GM18507 (cell line): ENCODE data around the gene ZNF280D.
A peak's percentile ranks its signal among the peaks of the same experiment; 100 is the strongest.

Experiments used
- DNase-seq: peaks from one replicate; pipeline ENCODE4 v3.0.0; 2011; ENCODE audit warnings: low read depth; ENCODE audit not compliant: insufficient read length; ENCODE audit errors: extremely low spot score
- FAIRE-seq: peaks from 2 replicates; lab custom pipeline; 2011; peaks lifted over from hg19 to GRCh38; lab: Jason Lieb, UNC

Gene ZNF280D

GRCh38 chr15:56757875-56758274 lies 24.6 kb upstream of the ZNF280D start:
- FAIRE-seq: no peak
- no peak for DNase-seq

DNA sequence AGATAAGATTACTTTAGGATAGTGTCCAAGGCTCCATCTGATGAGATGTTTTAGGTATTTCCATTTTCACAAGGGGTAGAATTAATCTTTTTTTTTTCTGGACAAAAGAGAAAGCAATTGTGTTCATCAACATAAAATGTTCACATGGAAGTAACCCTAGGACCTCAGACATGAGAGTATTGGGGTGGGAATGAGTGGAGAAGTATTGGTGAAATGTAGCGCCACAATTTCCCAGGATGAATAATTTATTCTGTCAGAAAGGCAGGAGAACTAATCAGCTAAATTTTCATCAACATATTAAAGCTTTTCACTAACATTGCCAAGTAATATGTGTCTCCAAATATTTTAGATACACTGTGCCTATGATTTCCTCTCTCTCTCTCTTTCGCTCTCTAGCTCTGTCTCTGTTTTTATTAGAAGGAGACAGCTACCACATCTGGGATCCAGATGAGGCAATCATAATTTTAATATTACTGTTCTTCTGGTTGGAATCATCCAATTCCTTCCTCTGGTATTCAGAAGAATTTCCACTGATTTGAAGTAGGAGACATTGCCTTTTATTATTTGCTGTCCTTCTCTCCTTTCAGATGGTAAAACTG lies 21.6 kb upstream of the ZNF280D start:
- DNase-seq (no peak), FAIRE-seq (no peak)

DNA sequence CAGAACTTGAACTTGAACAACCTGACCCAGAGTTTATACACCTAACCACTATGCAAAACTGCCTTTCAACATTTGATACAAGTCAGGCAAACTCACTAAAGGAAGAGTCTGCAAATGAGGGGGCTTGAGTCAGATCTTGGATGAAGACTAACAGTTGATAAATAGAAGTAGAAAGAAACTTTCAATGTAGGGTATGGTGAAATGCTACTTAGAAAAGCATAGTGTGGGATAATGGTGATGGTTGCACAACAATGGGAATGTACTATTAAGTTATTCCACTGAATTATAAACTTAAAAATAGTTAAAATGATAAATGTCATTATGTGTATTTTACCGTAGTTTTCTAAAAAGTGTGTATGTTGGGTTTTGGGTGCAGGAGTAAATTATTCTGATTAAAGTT lies 19.7 kb upstream of the ZNF280D start:
- DNase-seq (no peak), FAIRE-seq (no peak)

- FAIRE-seq (no peak), DNase-seq (no peak)
These were observed 16.7 kb upstream of the ZNF280D start for GRCh38 chr15:56749982-56750381.

GRCh38 chr15:56744701-56745683 lies 11.7 kb upstream of the ZNF280D start:
- no peak for DNase-seq
- FAIRE-seq: no peak

- DNase-seq (no peak), FAIRE-seq (no peak)
These were observed 8.2 kb upstream of the ZNF280D start for GRCh38 chr15:56741541-56741940.

DNA sequence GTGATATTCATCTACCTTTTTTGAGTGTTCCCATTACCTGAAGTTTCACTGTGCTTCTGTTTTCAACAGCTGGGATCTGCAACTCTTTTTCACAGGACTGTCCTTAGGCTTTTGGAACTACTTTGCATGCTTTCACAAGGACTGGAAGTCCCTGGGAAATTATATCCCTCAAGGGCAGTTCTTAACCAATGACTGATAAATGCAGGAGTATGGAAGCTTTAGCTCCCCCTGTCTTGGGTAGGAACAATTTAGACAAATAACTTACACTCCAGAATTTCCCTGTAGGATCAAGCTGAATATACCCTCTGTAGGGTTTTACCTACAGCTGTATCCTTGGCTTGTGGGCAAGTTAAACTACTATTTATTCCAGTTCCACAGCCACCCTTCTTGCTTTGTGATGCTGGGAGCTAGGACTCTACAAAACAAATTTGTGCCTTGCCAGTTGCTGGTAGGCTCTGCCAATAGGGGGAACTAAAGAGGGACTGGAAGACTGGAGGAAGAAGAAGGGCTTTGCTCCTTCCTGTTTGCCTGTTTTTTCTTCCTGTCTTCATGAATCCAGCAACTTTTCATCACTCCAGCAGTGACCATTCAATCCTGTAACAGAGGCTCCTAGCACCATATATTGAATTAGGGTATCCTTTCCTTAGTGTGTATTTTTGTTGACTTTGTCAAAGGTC lies 6.8 kb upstream of the ZNF280D start:
- DNase-seq: no peak
- no peak for FAIRE-seq

- FAIRE-seq (no peak), DNase-seq (no peak)
These were observed 6.2 kb upstream of the ZNF280D start for GRCh38 chr15:56739474-56739873.

DNA sequence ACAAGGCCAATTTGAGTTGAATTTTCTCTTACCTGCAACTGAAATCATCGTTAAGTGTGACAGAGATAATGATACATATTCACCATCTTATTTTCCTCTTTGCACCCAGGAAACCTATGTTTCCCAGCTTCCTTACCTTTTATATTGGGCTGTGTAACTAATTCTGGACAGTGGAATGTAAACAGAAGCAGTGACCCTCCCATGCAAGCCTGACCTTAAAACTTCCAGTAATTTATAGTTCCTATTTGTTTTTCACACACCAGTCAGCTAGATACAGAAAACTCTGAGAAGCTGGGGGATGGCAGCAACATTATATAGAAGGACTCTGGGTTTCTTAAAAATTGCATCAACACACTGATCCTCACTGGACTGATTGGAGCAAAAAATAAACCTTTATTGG lies 4.5 kb upstream of the ZNF280D start:
- no peak for FAIRE-seq
- no peak for DNase-seq

- FAIRE-seq (no peak), DNase-seq (no peak)
These were observed 3.8 kb upstream of the ZNF280D start for GRCh38 chr15:56736881-56737707.

- FAIRE-seq (no peak), DNase-seq (no peak)
These were observed 3.0 kb upstream of the ZNF280D start for GRCh38 chr15:56736308-56736707.

- no peak for DNase-seq
- FAIRE-seq: no peak
These were observed 2.3 kb upstream of the ZNF280D start for GRCh38 chr15:56735589-56735988.

DNA sequence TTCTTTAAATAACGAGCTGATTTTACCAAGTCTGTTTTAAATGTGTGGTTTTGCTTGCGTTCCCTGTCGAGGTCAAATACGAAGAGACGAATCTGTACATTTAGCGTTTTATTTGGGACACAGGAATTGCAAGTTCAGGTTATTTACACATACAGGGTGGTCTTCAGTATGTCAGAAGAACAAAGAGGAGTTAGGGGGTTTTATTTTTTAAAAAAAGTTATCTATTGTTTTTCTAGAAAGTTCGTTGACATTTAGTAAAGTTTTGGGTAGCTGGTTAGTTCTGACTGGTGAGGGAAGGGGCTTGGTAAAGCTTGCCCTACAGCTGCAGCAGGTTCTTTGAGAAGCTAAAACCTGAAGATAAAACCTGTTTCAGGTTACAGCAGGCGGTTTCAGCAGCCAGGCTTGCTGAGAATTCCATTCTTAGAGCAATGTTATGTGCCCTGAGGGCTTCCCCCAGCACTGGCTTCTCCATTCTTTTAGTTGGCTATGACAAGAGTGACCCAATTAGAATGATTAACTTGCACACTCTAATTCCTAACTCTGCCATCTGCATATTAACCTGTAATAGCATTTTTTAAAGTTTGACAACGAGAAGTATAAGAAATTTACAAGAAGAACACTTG lies 815 bp upstream of the ZNF280D start:
- FAIRE-seq (no peak), DNase-seq (no peak)

- FAIRE-seq (no peak), DNase-seq (no peak)
These were observed 498 bp downstream of the ZNF280D start for GRCh38 chr15:56732886-56733135.

DNA sequence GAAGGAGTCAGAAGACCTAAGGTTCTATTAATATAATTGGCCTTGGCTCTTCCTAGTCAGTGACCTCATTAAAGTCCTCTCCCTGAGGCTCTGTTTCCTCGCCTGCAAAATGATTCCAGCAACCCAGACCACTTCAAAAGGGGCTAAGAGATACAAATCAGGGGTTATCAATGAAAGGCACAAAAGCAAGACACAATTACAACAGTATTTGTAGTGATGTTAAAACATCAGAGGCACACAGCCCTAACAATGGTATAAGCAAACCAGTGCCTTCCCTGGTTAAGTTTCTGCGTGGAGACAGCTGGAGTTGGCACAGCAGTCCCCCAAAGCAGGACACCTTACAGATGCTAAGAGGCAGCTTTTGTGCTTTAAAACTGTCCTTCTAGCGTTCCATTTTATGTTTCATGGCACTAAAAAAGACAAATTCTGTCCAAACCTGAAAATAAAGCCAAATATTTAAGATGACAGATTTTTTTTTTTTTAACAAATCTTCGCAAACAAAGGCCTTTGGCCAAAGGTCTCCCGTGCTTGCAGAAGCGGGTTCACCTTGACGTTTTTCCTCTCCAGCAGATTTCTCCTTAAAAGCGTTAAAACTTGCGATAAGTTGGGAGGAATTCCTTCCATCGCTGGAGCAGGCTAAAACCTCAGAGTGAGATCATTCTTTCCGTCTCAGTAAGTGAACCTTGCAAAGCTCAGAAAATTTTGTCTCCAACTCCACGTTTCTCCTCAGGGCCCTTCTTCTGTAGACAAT lies 999 bp downstream of the ZNF280D start:
- peak; percentile 45 for FAIRE-seq

DNA sequence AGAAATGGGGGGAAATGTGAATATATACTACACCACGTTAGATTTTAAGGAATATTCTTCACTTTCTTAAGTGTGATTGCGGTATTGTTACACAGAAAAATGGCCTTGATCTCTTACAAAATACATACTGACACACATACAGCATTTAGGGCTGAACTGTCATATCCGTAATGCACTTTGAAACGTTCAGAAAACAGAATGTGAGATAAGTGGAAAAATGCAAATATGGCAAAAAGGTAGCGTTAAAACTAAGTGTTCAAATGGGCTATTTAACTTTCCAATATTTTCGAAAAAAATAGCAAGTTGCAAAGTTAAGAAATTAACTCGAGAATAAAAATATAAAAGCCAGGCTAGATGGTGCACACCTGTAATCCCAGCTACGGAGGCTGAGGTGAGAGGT lies 1.8 kb downstream of the ZNF280D start:
- FAIRE-seq (no peak), DNase-seq (no peak)

More for the DNA sequence above, 999 bp downstream of the ZNF280D start:
- DNase-seq: no peak

DNA sequence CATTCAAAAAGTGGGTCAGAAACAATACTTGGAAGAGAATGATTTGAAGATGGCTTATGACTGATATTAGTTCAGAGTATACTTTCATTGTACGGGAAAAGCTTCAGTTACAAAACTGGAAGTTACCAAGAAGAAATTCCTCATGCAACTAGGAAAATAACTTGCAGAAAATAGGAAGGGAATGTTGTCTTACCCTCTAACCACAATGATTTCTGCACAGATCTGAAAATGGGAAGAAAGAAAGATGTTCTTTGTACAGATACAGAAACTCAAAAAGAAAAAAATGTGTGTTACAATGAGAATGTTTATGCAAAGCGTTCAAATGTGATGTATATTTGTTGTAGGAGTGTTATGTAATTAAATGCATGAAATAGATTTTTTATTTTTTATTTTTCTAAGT lies 3.7 kb downstream of the ZNF280D start:
- no peak for DNase-seq
- FAIRE-seq: no peak

DNA sequence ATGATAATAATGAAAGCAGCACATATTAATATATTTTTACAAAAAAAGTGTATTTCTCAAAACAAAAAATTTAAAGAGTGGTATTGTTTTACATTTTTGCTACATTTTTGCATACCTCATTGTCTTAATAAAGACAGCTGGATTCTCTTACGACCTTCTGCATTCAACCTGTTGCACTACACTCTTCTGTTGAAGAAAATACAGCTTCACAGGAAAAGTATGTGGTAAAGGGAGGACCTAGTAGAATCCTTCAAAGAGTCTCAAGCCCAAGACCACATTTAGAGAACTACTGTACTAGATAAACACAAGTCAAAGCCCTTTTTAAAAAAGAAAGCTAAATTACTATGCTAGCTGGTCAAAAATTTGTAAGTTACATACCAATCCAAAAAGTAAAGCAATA lies 7.9 kb downstream of the ZNF280D start:
- no peak for DNase-seq
- no peak for FAIRE-seq

- FAIRE-seq: no peak
These were observed 9.1 kb downstream of the ZNF280D start for GRCh38 chr15:56724232-56724631.

More at GRCh38 chr15:56724232-56724631, 9.1 kb downstream of the ZNF280D start:
- no peak for DNase-seq
